Suprapubic skin (tissue), 4 donors: ENCODE measurements around the gene ADA. TPM values are rescaled to one million over a fixed set of nuclear protein-coding genes. Genes with fewer than 3 reads are reported as not detected.

Experiments
- DNase-seq, 2 donors: peaks; one replicate each; pipeline ENCODE4 v3.0.0-alpha.2; 2019; ENCODE audit warnings: low spot score in 2 of 2
- H3K27ac ChIP-seq: fragments of 200-600 bp; sonication (generic); one replicate; pipeline ENCODE4 v1.5.1; 2019
- H3K27me3 ChIP-seq: fragments of 200-600 bp; sonication (generic); one replicate; pipeline ENCODE4 v1.5.1; 2019
- H3K36me3 ChIP-seq: fragments of 200-600 bp; sonication (generic); one replicate; pipeline ENCODE4 v1.5.1; 2019
- H3K4me1 ChIP-seq: fragments of 200-600 bp; sonication (generic); one replicate; pipeline ENCODE4 v1.5.1; 2019
- H3K4me3 ChIP-seq: fragments of 200-600 bp; sonication (generic); one replicate; pipeline ENCODE4 v1.5.1; 2019; ENCODE audit warnings: mild to moderate bottlenecking
- H3K9me3 ChIP-seq: fragments of 200-600 bp; sonication (generic); one replicate; pipeline ENCODE4 v1.5.1; 2019
- CTCF ChIP-seq, 2 donors: fragments of 200-600 bp in 1 of 2; fragments of 450-650 bp in 1 of 2; sonication (generic) in 1 of 2; IDR thresholded peaks; one replicate each; pipeline ENCODE4 v1.5.1; 2016 to 2019; ENCODE audit warnings: antibody characterized with exemption in 2 of 2, mild to moderate bottlenecking in 1 of 2, moderate library complexity in 1 of 2
- EP300 ChIP-seq: sonication (generic); formaldehyde crosslinking; IDR thresholded peaks from one replicate; pipeline ENCODE4 v1.6.1; 2017; ENCODE audit warnings: antibody characterized with exemption
- POLR2A ChIP-seq, 2 donors: fragments of 450-650 bp; IDR thresholded peaks; one replicate each; pipeline ENCODE4 v1.6.1; 2017; ENCODE audit warnings: antibody characterized with exemption in 2 of 2, mild to moderate bottlenecking in 2 of 2, moderate library complexity in 2 of 2
- POLR2AphosphoS5 ChIP-seq, 3 donors: sonication (generic); formaldehyde crosslinking; IDR thresholded peaks; one replicate each; pipeline ENCODE4 v1.6.1; 2017; ENCODE audit warnings: antibody characterized with exemption in 3 of 3
- WGBS: methylation state at CpG from one replicate; pipeline ENCODE4 v1.1.5; 2018; 5-methylcytosine and 5-hydroxymethylcytosine counted together
- total RNA-seq, 4 donors: library from RNA; depleted of rRNA; stranded (reverse); fragments of >200 nt; gene quantifications; one replicate each; pipeline ENCODE4 v1.1.0, GENCODE V29; 2016

Gene ADA
- total RNA-seq, 4 donors from 2014 or later, result 4.1 to 9.4 (median 7.8) TPM

DNA sequence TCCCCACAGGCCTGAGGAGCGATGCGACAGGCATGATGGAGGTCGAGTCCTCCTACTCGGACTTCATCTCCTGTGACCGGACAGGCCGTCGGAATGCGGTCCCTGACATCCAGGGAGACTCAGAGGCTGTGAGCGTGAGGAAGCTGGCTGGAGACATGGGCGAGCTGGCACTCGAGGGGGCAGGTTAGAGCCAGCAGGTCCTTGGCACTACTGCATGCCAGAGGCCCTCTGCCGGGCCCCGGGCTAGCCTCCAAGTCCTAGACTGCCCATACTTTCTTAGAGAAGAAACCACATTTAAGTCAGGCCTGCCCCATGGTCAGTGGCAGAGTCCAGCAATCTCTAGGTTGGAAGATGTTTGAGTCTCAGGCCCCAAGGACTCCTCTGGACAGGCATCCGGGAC is 37.0 kb downstream of the ADA start:
- no peaks in the 10 kb centered on the region for H3K9me3 ChIP-seq
- peaks cover 31% of the 10 kb centered on the region for H3K36me3 ChIP-seq
- H3K4me1 ChIP-seq, result peaks cover 47% of the 10 kb centered on the region
- no peak overlapping the region for H3K27ac ChIP-seq
- H3K4me3 ChIP-seq, result no peak overlapping the region
- no peak for TF ChIP-seq EP300
- no peak for TF ChIP-seq CTCF (IDR thresholded peaks at IDR 0.05)
- TF ChIP-seq POLR2A (IDR thresholded peaks at IDR 0.05), result no peak
- no peak for TF ChIP-seq POLR2AphosphoS5 (IDR thresholded peaks at IDR 0.05)
- 68% methylated on average over 14 of the region's 14 CpGs for WGBS
- H3K27me3 ChIP-seq, result no peaks in the 10 kb centered on the region
- no peak for DNase-seq

DNA sequence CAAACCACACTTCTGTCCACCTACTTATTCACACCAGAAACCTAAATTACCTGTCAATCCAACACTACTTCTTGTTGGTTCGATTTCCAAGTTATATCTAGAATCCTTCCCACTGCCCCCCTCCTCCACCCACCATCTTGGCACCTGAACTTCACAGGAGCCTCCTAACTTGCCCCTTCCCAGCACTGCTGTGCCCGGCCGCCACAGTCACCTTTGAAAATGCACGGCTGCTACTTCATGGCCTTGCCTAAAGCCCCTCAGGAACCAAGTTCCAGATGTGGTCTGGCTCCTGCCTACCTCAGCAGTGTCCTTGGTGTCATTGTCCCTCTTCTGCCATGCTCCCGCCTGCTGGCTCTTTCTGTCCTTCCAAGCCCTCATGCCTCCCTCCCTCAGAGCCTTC is 37.9 kb downstream of the ADA start:
- 93% methylated on average over 5 of the region's 5 CpGs for WGBS
- H3K4me1 ChIP-seq, result peaks cover 52% of the 10 kb centered on the region
- no peak for TF ChIP-seq CTCF (IDR thresholded peaks at IDR 0.05)
- TF ChIP-seq POLR2AphosphoS5 (IDR thresholded peaks at IDR 0.05), result no peak
- no peak for TF ChIP-seq POLR2A (IDR thresholded peaks at IDR 0.05)
- TF ChIP-seq EP300, result no peak
- DNase-seq, result peak in 1 of 2 donors; percentile 37
- H3K4me3 ChIP-seq, result no peak overlapping the region
- H3K27ac ChIP-seq, result no peak overlapping the region
- H3K9me3 ChIP-seq, result no peaks in the 10 kb centered on the region
- no peaks in the 10 kb centered on the region for H3K27me3 ChIP-seq
- peaks cover 21% of the 10 kb centered on the region for H3K36me3 ChIP-seq

DNA sequence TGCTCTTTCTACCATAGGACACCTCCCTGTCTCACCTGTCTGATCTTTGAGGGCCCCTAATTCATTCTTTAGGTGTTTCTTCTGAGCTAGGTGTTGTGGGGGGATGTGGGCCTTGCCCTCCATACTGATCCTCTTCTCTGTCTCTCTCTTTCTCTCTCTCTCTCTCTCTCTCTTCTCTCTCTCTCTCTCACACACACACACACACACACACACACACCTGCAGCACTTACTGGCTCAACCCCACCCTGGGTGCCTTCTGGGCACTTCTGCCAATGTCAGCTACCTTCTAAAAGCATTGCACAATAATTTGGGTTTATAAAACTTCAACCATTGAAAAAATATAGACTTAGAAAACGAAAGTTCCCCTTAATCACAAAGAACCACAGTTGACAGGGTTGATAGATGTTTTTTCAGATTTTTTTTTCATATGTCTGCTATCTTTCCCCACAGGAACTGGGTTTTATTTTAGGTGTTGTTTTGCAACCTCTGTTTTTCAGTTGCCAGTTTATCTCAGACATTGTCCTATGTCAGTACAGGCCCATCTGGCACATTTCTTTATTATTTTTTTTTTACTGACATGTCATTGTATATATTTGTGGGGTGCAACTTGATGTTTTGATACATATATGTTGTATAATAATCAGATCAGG is 41.1 kb downstream of the ADA start:
- TF ChIP-seq CTCF (IDR thresholded peaks at IDR 0.05) (no peak), POLR2AphosphoS5 (IDR thresholded peaks at IDR 0.05) (no peak), POLR2A (IDR thresholded peaks at IDR 0.05) (no peak), EP300 (no peak)
- Histone ChIP-seq H3K36me3 (peaks cover 7% of the 10 kb centered on the region), H3K9me3 (no peaks in the 10 kb centered on the region), H3K4me3 (no peak overlapping the region), H3K4me1 (peaks cover 28% of the 10 kb centered on the region), H3K27me3 (no peaks in the 10 kb centered on the region), H3K27ac (peak overlapping the region; percentile 53)
- 5% methylated on average over 1 of the region's 1 CpG for WGBS
- DNase-seq, result peak in 1 of 2 donors; percentile 15

GRCh38 chr20:44609516-44610312 is 41.8 kb downstream of the ADA start:
- DNase-seq, result peak; percentile 93 to 94
- peaks cover 21% of the 10 kb centered on the region for H3K4me1 ChIP-seq
- no peaks in the 10 kb centered on the region for H3K27me3 ChIP-seq
- 21% methylated on average over 25 of the region's 25 CpGs for WGBS
- H3K9me3 ChIP-seq, result no peaks in the 10 kb centered on the region
- no peak overlapping the region for H3K4me3 ChIP-seq
- peaks cover 6% of the 10 kb centered on the region for H3K36me3 ChIP-seq
- TF ChIP-seq POLR2AphosphoS5 (IDR thresholded peaks at IDR 0.05) (peak in 2 of 3 donors; percentile 74 to 78), POLR2A (IDR thresholded peaks at IDR 0.05) (no peak), CTCF (IDR thresholded peaks at IDR 0.05) (peak; percentile 93 to 95), EP300 (no peak)
- H3K27ac ChIP-seq, result peak overlapping the region; percentile 53

DNA sequence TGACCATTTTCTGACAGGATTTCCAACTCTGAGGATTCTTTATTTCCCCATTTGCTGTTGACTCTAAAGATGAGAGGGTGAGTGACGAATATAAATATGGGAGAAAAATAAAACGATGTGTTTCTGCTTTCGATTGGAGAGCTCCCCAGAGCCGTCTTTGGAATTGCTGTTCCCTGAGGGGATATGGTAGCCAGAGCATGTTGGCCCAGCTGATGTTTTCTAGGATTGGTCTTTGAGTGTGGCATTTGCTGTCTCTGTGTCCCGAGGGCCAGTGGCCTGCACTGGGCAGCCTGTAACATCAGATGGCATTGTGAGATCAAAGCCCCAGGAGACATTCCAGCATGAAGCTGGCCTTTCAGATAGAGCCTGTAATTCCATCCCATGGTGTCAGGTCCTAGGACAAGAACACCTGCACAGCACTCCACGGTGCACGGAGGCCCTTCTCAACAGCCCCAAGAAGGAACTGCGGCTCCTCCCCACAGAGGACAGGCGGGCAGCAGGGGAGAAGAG is 42.4 kb downstream of the ADA start:
- 41% methylated on average over 7 of the region's 9 CpGs for WGBS
- H3K4me3 ChIP-seq, result no peak overlapping the region

More for the DNA sequence above, 42.4 kb downstream of the ADA start:
- peaks cover 2% of the 10 kb centered on the region for H3K36me3 ChIP-seq
- TF ChIP-seq EP300 (no peak), POLR2AphosphoS5 (IDR thresholded peaks at IDR 0.05) (no peak), POLR2A (IDR thresholded peaks at IDR 0.05) (no peak), CTCF (IDR thresholded peaks at IDR 0.05) (no peak)
- no peaks in the 10 kb centered on the region for H3K9me3 ChIP-seq
- H3K27me3 ChIP-seq, result no peaks in the 10 kb centered on the region
- H3K4me1 ChIP-seq, result peaks cover 20% of the 10 kb centered on the region
- DNase-seq, result peak in 1 of 2 donors; percentile 73
- H3K27ac ChIP-seq, result peak overlapping the region; percentile 53
